ENCODE measurements around the gene DHX9. TPM values are rescaled to one million over a fixed set of nuclear protein-coding genes. Genes with fewer than 3 reads are reported as not detected.
"Not testable (repeated sequence)": the region's sequence is repeated elsewhere in the genome, so short reads cannot be mapped to it uniquely, and the experiment has no call there.

Gene DHX9
- total RNA-seq, 4 donors from 2014 or later = 49.6 to 105 (median 87.5) TPM

DNA sequence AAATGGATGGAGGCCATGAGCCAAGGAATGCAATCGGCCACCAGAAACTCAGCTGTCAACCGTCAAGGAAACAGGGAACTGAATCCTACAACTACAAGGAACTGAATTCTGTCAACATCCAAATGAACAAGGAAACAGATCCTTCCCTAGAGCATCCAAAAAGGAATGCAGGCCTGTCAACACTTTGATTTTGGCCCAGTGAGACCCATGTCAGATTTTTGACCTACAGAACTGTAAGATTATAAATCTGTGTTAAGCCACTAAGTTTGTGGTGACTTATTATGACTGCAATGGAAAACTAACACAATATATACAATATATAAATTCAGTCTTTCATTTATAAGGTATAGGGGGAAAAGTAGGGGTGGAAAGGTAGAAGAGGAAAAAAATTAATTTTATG is 58.5 kb downstream of the DHX9 start:
- TF ChIP-seq, protein P1, sequence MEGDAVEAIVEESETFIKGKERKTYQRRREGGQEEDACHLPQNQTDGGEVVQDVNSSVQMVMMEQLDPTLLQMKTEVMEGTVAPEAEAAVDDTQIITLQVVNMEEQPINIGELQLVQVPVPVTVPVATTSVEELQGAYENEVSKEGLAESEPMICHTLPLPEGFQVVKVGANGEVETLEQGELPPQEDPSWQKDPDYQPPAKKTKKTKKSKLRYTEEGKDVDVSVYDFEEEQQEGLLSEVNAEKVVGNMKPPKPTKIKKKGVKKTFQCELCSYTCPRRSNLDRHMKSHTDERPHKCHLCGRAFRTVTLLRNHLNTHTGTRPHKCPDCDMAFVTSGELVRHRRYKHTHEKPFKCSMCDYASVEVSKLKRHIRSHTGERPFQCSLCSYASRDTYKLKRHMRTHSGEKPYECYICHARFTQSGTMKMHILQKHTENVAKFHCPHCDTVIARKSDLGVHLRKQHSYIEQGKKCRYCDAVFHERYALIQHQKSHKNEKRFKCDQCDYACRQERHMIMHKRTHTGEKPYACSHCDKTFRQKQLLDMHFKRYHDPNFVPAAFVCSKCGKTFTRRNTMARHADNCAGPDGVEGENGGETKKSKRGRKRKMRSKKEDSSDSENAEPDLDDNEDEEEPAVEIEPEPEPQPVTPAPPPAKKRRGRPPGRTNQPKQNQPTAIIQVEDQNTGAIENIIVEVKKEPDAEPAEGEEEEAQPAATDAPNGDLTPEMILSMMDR (IDR thresholded peaks at IDR 0.05) = no peak
- TF ChIP-seq POLR2A (IDR thresholded peaks at IDR 0.05) = no peak
- DNase-seq (ENCODE audit: low spot score in 2 of 2) = no peak
- WGBS, 2 donors = 60 to 68% methylated on average over 2 of the region's 2 CpGs
- no peak overlapping the region for H3K4me3 ChIP-seq (ENCODE audit: low read depth, poor library complexity, severe bottlenecking)
- intact Hi-C loops (cut with DNase I; ENCODE audit: low total_unique reads) = no loop called here

GRCh38 chr1:182901946-182902345 is 62.8 kb downstream of the DHX9 start:
- intact Hi-C loops (cut with DNase I; ENCODE audit: low total_unique reads); H3K4me3 ChIP-seq (ENCODE audit: low read depth, poor library complexity, severe bottlenecking): not testable (repeated sequence)
- 89 to 94% methylated on average over 5 of the region's 5 CpGs for WGBS, 2 donors

GRCh38 chr1:182905321-182905720 is 66.2 kb downstream of the DHX9 start:
- TF ChIP-seq POLR2A (IDR thresholded peaks at IDR 0.05) = no peak
- TF ChIP-seq, protein P1 (IDR thresholded peaks at IDR 0.05) = no peak
- no peak overlapping the region for H3K4me3 ChIP-seq (ENCODE audit: low read depth, poor library complexity, severe bottlenecking)
- 90 to 93% methylated on average over 2 of the region's 2 CpGs for WGBS, 2 donors
- DNase-seq (ENCODE audit: low spot score in 2 of 2) = no peak
- intact Hi-C loops (cut with DNase I; ENCODE audit: low total_unique reads) = no loop called here

More at GRCh38 chr1:182901946-182902345, 62.8 kb downstream of the DHX9 start:
- DNase-seq (ENCODE audit: low spot score in 2 of 2) = not testable (repeated sequence)

DNA sequence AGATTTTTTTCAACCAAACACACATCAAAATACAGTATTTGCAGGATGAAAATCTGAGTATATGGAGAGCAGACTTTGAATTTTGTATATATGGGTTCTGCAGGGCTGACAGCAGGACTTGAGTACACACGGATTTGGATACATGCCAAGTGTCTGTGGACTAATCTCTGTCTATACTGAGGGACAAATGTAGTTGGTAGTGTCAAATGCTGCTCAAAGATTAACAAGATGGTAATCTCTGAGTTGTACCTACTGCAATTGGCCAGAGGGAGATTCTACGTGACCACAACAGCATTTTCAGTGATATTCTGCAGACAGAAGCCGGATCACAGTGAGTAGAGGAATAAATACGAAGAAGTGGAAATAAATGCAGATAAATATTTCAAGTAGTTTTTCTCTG is 70.4 kb downstream of the DHX9 start:
- intact Hi-C loops (cut with DNase I; ENCODE audit: low total_unique reads) = no loop called here
- no peak for DNase-seq (ENCODE audit: low spot score in 2 of 2)
- H3K4me3 ChIP-seq (ENCODE audit: low read depth, poor library complexity, severe bottlenecking) = no peak overlapping the region
- TF ChIP-seq, protein P1 (IDR thresholded peaks at IDR 0.05) = no peak
- TF ChIP-seq POLR2A (IDR thresholded peaks at IDR 0.05) = no peak
- WGBS, 2 donors = 62 to 63% methylated on average over 4 of the region's 4 CpGs

DNA sequence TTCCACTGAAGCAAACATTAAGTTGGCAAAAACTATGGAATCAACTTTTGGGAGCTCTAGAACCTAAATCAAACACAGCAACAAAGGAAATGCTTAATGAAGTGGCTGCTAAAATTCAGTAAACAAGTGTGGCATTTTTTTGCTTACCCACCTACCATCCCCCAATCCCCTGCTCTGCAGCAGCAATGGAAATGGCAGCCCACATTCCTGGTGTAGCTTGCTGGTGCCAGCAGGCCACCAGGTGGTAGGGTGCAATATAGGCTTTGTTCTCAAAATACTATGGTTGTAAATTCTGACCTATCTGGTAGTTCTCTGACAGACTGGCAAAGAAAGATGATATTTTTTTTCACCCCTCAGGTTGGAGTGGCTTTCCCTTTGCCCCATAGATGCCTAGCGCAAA is 71.0 kb downstream of the DHX9 start:
- TF ChIP-seq, protein P1 (IDR thresholded peaks at IDR 0.05) = no peak
- TF ChIP-seq POLR2A (IDR thresholded peaks at IDR 0.05) = no peak
- H3K4me3 ChIP-seq (ENCODE audit: low read depth, poor library complexity, severe bottlenecking) = no peak overlapping the region
- no peak for DNase-seq (ENCODE audit: low spot score in 2 of 2)
- intact Hi-C loops (cut with DNase I; ENCODE audit: low total_unique reads) = no loop called here
- WGBS, 2 donors = 96 to 100% methylated on average over 1 of the region's 1 CpG

DNA sequence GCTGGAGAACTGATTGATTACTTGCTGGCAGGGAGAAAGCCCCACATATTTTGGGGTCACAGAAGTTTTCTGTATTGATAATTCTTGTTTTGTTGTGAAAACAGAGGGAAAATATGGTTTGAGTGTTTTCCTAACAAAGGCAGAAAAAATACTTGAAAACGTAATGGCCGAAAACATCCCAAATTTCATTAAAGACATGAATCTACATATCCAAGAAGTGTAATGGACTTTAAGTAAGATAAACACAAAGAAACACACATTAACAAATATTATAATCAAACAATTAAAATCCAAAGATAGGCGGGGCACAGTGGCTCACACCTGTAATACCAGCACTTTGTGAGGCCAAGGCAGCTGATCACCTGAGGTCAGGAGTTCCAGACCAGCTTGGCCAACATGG is 74.3 kb downstream of the DHX9 start:
- TF ChIP-seq, protein P1 (IDR thresholded peaks at IDR 0.05) = no peak
- no peak for TF ChIP-seq POLR2A (IDR thresholded peaks at IDR 0.05)
- H3K4me3 ChIP-seq (ENCODE audit: low read depth, poor library complexity, severe bottlenecking) = no peak overlapping the region
- intact Hi-C loops (cut with DNase I; ENCODE audit: low total_unique reads) = no loop called here
- DNase-seq (ENCODE audit: low spot score in 2 of 2) = no peak
- 98 to 99% methylated on average over 3 of the region's 3 CpGs for WGBS, 2 donors

Data from lower leg skin (tissue), 4 donors.